Common myeloid progenitor, CD34-positive (primary cell): ENCODE data around the gene SELENOI.

ENCODE experiments used
- CTCF ChIA-PET: fragments of 350-600 bp; sonication (Branson Sonifier 250); formaldehyde crosslinking; loops from one replicate; lab custom pipeline; 2021; ENCODE audit warnings: antibody characterized with exemption; lab: Charles Lee
- POLR2A ChIA-PET: fragments of 350-600 bp; sonication (Branson Sonifier 250); formaldehyde crosslinking; loops from one replicate; lab custom pipeline; 2021; ENCODE audit warnings: antibody characterized with exemption; lab: Charles Lee
- DNase-seq, 3 donors: peaks; one replicate each; pipeline versions ENCODE4 v3.0.0 to v3.0.0-alpha.2; 2013
- H3K27ac ChIP-seq, 2 experiments: 1 replicate in 1 of 2; 2 replicates in 1 of 2; pipeline ENCODE4 v1.7.0; 2013; ENCODE audit warnings: inconsistent platforms in 2 of 2, low read length in 2 of 2, mild to moderate bottlenecking in 2 of 2, low read depth in 1 of 2, moderate library complexity in 1 of 2; ENCODE audit not compliant: severe bottlenecking in 2 of 2, insufficient read depth in 1 of 2, poor library complexity in 1 of 2
- H3K27me3 ChIP-seq, 5 experiments: replicated peaks in 2 of 5; 1 replicate in 3 of 5; 2 replicates in 2 of 5; pipeline versions ENCODE4 v1.6.1 to v1.7.0; 2013; ENCODE audit warnings: low read length in 4 of 5, mild to moderate bottlenecking in 2 of 5, moderate library complexity in 2 of 5, inconsistent platforms in 1 of 5; ENCODE audit not compliant: insufficient read depth in 5 of 5, control insufficient read depth in 4 of 5
- H3K36me3 ChIP-seq, 4 experiments: 1 replicate in 2 of 4; 2 replicates in 2 of 4; pipeline versions ENCODE4 v1.6.1 to v1.7.0; 2013; ENCODE audit warnings: low read length in 3 of 4, control low read depth in 1 of 4, mild to moderate bottlenecking in 1 of 4; ENCODE audit not compliant: control insufficient read depth in 4 of 4, insufficient read depth in 4 of 4
- H3K4me1 ChIP-seq, 4 experiments: 1 replicate in 3 of 4; 2 replicates in 1 of 4; pipeline versions ENCODE4 v1.6.1 to v1.7.1; 2013; ENCODE audit warnings: low read length in 3 of 4, mild to moderate bottlenecking in 3 of 4, control low read depth in 1 of 4, inconsistent platforms in 1 of 4, moderate library complexity in 1 of 4; ENCODE audit not compliant: control insufficient read depth in 4 of 4, insufficient read depth in 4 of 4; ENCODE audit errors: control extremely low read depth in 1 of 4
- H3K4me3 ChIP-seq, 7 experiments: 1 replicate in 4 of 7; 2 replicates in 3 of 7; pipeline versions ENCODE4 v1.5.1 to v1.7.0; 2013; ENCODE audit warnings: mild to moderate bottlenecking in 7 of 7, low read length in 6 of 7, moderate library complexity in 6 of 7, inconsistent platforms in 2 of 7, low read depth in 2 of 7, control low read depth in 1 of 7; ENCODE audit not compliant: insufficient read depth in 4 of 7, control insufficient read depth in 1 of 7; ENCODE audit errors: extremely low read depth in 1 of 7
- H3K9me3 ChIP-seq, 5 experiments: 1 replicate in 4 of 5; 2 replicates in 1 of 5; pipeline versions ENCODE4 v1.6.1 to v1.7.1; 2013; ENCODE audit warnings: low read length in 4 of 5, mild to moderate bottlenecking in 2 of 5, inconsistent platforms in 1 of 5, low read depth in 1 of 5, moderate library complexity in 1 of 5; ENCODE audit not compliant: control insufficient read depth in 4 of 5, insufficient read depth in 2 of 5; ENCODE audit errors: control extremely low read depth in 1 of 5
- WGBS: methylation state at CpG from one replicate; pipeline ENCODE4 v1.1.5; 2013; ENCODE audit not compliant: insufficient coverage; 5-methylcytosine and 5-hydroxymethylcytosine counted together

The SELENOI gene

DNA sequence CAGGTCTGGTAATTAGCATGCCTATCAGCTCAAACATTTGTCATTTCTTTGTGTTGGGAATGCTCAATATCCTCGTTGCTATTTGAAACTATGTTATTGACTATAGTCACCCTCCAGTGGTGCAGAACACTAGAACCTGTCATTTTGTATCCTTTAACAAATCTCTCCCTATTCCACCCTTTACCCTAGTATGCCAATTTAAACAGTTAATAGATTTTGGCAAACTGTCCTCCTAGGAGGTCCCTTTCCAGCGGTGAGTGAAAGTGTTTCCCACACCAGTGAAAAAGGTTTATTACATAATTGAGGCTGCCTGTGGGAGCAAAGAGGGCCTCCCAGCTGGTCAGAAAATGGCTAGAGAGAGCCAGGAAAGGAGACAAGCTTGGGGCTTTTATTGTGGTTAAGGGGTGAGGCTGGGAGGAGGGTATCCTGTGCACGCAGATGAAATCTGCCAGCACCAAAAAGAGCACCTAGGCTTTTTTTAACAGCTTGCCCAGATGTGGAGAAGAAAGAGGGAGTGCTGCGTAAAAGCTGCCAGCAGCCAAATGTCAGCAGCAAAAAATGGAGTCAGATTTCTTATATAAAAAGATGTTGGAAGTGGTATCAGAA is 53.9 kb downstream of the SELENOI start:
- no peaks in the 10 kb centered on the region for H3K9me3 ChIP-seq
- H3K36me3 ChIP-seq, result peaks cover 0 to 5% (median 2%) of the 10 kb centered on the region in 4 experiments
- no peak for DNase-seq
- H3K27me3 ChIP-seq, result peaks cover 0 to 14% (median 3%) of the 10 kb centered on the region in 5 experiments
- ChIA-PET CTCF (interaction anchor here (1.3 to 1.6 kb wide), 2 partner anchors 17 to 69 kb away, joined by 3 to 4 read pairs; no protein-coding TSS in a partner anchor), POLR2A (no interaction called here)
- no peak overlapping the region for H3K4me3 ChIP-seq
- WGBS, result 59% methylated on average over 3 of the region's 4 CpGs
- peaks cover 0 to 25% (median 8%) of the 10 kb centered on the region in 4 experiments for H3K4me1 ChIP-seq
- H3K27ac ChIP-seq, result no peak overlapping the region

DNA sequence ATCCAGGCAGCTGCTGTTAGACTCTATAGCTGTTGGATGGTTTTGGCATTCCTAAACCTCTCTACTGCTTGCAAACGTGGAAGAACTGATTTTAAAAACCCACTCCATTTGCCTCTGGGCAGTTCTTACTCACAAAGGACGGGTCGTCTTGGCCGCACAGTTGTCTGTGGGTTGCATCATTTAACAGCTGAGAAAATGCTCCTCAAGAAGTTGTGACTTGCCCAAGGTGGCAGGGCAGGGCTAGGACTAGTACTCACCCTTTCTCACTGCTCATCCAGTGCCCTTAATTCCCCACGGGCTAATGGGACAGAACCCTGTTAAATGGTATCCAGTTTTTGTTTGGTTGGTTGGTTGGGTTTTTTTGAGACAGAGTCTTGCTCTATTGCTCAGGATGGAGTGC is 54.8 kb downstream of the SELENOI start:
- POLR2A ChIA-PET, result no interaction called here
- H3K4me3 ChIP-seq, result no peak overlapping the region
- H3K9me3 ChIP-seq, result no peaks in the 10 kb centered on the region
- DNase-seq, result no peak
- peaks cover 0 to 14% (median 3%) of the 10 kb centered on the region in 5 experiments for H3K27me3 ChIP-seq
- CTCF ChIA-PET, result interaction anchor here (1.3 to 1.4 kb wide), 2 partner anchors 9 to 70 kb away, joined by 3 read pairs; no protein-coding TSS in a partner anchor
- H3K4me1 ChIP-seq, result peaks cover 0 to 25% (median 8%) of the 10 kb centered on the region in 4 experiments
- no peak overlapping the region for H3K27ac ChIP-seq
- 93% methylated on average over 3 of the region's 5 CpGs for WGBS
- H3K36me3 ChIP-seq, result peaks cover 0 to 2% (median 0%) of the 10 kb centered on the region in 4 experiments

DNA sequence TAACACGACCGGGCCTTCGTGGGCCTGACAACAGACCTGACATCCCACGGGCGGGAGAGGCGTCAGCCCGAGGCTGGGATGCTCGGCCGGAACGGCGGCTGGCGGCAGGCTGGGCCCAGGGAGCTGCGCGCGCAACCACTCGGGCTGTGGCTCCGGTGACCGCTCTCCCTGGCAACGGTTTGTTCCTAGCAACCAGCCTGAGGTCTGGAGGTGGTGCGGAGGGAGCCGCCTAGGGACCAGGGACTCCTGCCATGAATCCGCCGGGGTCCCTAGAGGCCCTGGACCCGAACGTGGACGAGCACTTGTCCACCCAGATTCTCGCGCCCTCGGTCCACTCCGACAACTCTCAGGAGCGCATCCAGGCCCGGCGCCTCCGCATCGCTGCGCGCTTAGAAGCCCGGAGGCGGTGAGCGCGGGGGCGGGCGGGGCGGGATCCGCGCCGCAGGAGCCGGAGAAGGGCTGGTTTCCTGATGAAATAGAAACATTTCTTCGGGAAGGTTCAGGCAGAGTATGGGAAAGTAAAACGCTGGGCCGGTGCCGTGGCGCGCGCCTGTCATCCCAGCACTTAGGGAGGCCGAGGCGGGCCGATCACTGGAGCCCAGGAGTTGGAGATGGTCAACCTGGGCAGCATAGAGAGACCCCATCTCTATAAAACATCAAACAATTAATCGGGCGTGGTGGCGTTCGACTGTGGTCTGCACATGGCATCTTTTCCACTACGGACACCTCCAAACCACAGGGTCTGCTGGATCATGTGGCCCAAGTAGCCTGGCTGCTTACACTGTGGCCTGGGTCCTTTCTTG is 56.0 kb downstream of the SELENOI start, which contains the start of gene DRC1:
TSS of gene DRC1 (plus strand) at position 182 of the 803 bp plus-strand sequence. CDS start at position 252, 70 bp downstream.
- CTCF ChIA-PET, result interaction anchor here (1.4 kb wide), 1 partner anchor 10 kb away, joined by 3 read pairs; no protein-coding TSS in a partner anchor

DNA sequence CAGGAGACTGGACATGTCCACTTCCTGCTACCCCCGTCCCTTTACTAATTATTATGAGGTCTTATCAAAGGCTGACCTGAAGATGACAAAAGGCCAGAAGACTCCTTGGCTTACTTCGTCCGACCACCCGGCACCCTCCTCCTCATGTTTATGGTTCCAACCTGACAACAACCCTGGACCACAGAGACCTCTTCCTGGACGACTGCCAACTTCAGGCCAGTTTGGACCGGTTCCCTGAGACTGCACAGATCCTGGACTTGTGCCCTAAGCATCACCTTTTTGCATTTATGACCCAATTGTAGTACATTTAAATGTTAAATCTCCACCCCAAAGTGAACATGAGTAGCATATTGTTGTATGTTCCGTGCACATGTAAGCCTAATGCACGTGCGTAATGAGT is 61.6 kb downstream of the SELENOI start:
- no peak overlapping the region for H3K4me3 ChIP-seq
- 88% methylated on average over 8 of the region's 9 CpGs for WGBS
- POLR2A ChIA-PET, result no interaction called here

More for the DNA sequence above, 56.0 kb downstream of the SELENOI start, which contains the start of gene DRC1:
- Histone ChIP-seq H3K4me3 (peak within 1 kb of the TSS in 6 of 7 experiments; percentile 19 to 72 (median 50)), H3K27me3 (peaks cover 0 to 14% (median 3%) of the 10 kb centered on the region in 5 experiments), H3K9me3 (no peaks in the 10 kb centered on the region), H3K36me3 (no peaks in the 10 kb centered on the region), H3K4me1 (peaks cover 0 to 22% (median 8%) of the 10 kb centered on the region in 4 experiments), H3K27ac (no peak within 1 kb of the TSS)
- POLR2A ChIA-PET, result no interaction called here
- peak; percentile 64 to 81 (median 80) for DNase-seq
- 15% methylated on average over 30 of the region's 63 CpGs for WGBS

DNA sequence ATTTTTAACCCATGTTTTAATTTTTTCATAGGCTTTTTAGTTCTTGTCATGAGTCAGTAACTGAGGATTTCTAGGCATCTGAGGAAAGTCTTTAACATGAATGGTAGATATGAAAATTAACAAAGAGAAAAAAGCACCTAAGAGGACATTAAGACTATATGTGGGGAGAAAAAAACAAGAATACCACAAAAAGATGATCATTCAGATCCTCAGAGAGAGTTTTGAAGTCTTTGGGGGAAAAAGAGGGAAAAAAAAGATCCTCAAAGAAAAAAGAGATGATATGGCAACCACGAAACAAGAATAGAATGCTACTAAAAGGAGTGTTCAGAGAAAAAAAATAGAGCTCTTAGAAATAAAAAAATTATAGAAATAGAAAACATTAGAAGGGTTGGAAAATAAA is 63.8 kb downstream of the SELENOI start:
- H3K4me3 ChIP-seq, result no peak overlapping the region
- peaks cover 0 to 8% (median 4%) of the 10 kb centered on the region in 4 experiments for H3K4me1 ChIP-seq
- H3K27me3 ChIP-seq, result no peaks in the 10 kb centered on the region
- ChIA-PET POLR2A (no interaction called here), CTCF (no interaction called here)
- H3K36me3 ChIP-seq, result no peaks in the 10 kb centered on the region
- WGBS, result no CpG with 5 or more reads among the region's 1 CpG
- no peaks in the 10 kb centered on the region for H3K9me3 ChIP-seq
- DNase-seq, result no peak
- H3K27ac ChIP-seq, result no peak overlapping the region

More for the DNA sequence above, 61.6 kb downstream of the SELENOI start:
- no peak overlapping the region for H3K27ac ChIP-seq
- H3K4me1 ChIP-seq, result peaks cover 0 to 8% (median 4%) of the 10 kb centered on the region in 4 experiments
- H3K9me3 ChIP-seq, result no peaks in the 10 kb centered on the region
- CTCF ChIA-PET, result interaction anchor here (1.0 to 1.3 kb wide), 2 partner anchors 30 to 63 kb away, joined by 3 read pairs; no protein-coding TSS in a partner anchor
- DNase-seq, result no peak
- H3K36me3 ChIP-seq, result no peaks in the 10 kb centered on the region
- H3K27me3 ChIP-seq, result peaks cover 0 to 3% (median 0%) of the 10 kb centered on the region in 5 experiments

DNA sequence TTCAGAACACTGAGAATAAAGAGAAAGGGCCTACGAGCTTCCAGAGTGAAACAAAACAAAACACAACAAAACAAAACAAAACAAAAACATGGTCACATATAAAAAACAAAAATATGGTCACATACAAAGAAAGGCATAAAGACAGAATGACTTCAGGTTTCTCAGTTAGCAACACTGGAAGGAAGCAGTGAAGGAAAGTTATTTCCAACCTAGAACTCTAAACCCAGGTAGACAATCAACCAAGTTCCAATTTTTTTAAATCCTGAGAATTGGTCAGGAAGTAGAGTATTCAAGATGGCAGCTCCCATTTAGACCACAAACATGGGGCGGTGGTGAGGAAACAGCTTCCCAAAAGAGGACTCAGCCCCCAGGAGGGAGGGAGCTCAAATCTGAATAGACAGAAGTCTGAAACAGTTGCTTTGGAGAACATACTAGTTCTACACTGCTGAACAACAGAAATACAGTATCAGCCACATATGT is 64.9 kb downstream of the SELENOI start:
- CTCF ChIA-PET, result no interaction called here
- WGBS, result no CpG with 5 or more reads among the region's 2 CpGs
- peak overlapping the region in 1 of 2 experiments; percentile 4 for H3K27ac ChIP-seq

More for the DNA sequence above, 64.9 kb downstream of the SELENOI start:
- Histone ChIP-seq H3K4me3 (no peak overlapping the region), H3K27me3 (no peaks in the 10 kb centered on the region), H3K9me3 (no peaks in the 10 kb centered on the region), H3K36me3 (no peaks in the 10 kb centered on the region), H3K4me1 (peaks cover 0 to 8% (median 4%) of the 10 kb centered on the region in 4 experiments)
- POLR2A ChIA-PET, result no interaction called here
- no peak for DNase-seq
